ENCODE results near the gene CCNG1. TPM values are rescaled to one million over a fixed set of nuclear protein-coding genes. Genes with fewer than 3 reads are reported as not detected.
A peak's percentile ranks its signal among the peaks of the same experiment; 100 is the strongest.
"Not testable (repeated sequence)": the region's sequence is repeated elsewhere in the genome, so short reads cannot be mapped to it uniquely, and the experiment has no call there.

The CCNG1 gene
- total and polyA plus RNA-seq, 11 donors = 45.5 to 109 (median 77.0) TPM

- no peak overlapping the region for H3K4me3 ChIP-seq
- H3K27me3 ChIP-seq = no peaks in the 10 kb centered on the region
- DNase-seq (no peak), ATAC-seq (no peak)
- no peaks in the 10 kb centered on the region for H3K9me3 ChIP-seq
- TF ChIP-seq, protein P1, sequence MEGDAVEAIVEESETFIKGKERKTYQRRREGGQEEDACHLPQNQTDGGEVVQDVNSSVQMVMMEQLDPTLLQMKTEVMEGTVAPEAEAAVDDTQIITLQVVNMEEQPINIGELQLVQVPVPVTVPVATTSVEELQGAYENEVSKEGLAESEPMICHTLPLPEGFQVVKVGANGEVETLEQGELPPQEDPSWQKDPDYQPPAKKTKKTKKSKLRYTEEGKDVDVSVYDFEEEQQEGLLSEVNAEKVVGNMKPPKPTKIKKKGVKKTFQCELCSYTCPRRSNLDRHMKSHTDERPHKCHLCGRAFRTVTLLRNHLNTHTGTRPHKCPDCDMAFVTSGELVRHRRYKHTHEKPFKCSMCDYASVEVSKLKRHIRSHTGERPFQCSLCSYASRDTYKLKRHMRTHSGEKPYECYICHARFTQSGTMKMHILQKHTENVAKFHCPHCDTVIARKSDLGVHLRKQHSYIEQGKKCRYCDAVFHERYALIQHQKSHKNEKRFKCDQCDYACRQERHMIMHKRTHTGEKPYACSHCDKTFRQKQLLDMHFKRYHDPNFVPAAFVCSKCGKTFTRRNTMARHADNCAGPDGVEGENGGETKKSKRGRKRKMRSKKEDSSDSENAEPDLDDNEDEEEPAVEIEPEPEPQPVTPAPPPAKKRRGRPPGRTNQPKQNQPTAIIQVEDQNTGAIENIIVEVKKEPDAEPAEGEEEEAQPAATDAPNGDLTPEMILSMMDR (IDR thresholded peaks at IDR 0.05) = no peak
- no peak for TF ChIP-seq POLR2A (IDR thresholded peaks at IDR 0.05)
- 92 to 100% (median 95%) methylated on average over 1 of the region's 1 CpG for WGBS, 4 donors
- no peaks in the 10 kb centered on the region for H3K36me3 ChIP-seq
- intact Hi-C loops (cut with DNase I) = no loop called here
- H3K4me1 ChIP-seq = peaks cover 0 to 6% (median 0%) of the 10 kb centered on the region in 12 donors
- no peak overlapping the region for H3K27ac ChIP-seq
Measured at GRCh38 chr5:163424836-163425235, 12.6 kb upstream of the CCNG1 start.

DNA sequence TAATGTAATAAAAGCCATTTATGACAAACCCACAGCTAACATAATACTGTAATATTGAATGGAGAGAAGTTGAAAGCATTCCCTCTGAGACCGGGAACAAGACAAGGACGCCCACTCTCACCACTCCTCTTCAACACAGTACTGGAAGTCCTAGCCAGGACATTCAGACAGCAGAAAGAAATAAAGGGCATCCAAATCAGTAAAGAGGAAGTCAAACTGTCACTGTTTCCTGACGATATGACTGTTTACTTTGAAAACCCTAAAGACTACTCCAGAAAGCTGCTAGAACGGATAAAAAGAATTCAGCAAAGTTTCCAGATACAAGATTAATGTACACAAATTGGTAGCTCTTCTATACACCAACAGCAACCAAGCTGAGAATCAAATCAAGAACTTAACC, 11.3 kb upstream of the CCNG1 start:
- ATAC-seq; H3K4me1 ChIP-seq; H3K36me3 ChIP-seq; H3K4me3 ChIP-seq; H3K27me3 ChIP-seq; H3K27ac ChIP-seq; intact Hi-C loops (cut with DNase I); DNase-seq; H3K9me3 ChIP-seq: not testable (repeated sequence)
- 32 to 47% (median 39%) methylated on average over 4 of the region's 4 CpGs for WGBS, 4 donors

DNA sequence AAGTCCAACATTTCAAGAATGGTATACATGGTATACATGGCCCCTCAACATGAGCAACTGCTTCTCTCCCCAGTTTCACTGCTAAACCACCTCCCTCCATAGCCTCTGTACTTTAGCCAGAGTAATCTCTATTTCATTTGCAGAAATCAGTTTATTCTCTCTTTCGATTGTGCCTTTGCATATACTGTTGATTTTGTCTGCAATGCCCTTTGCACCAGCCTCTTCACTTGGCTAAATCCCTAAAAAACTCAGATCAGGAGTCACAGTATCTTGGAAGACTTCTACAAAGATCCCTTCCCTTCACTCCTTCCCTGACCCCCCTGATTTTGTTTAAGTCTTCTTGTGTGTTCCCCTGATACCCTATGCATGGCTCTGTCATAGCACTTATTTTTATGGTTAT, 4.9 kb upstream of the CCNG1 start:
- Histone ChIP-seq H3K27me3 (no peaks in the 10 kb centered on the region), H3K27ac (no peak overlapping the region), H3K36me3 (no peaks in the 10 kb centered on the region), H3K4me1 (peaks cover 0 to 18% (median under 1%) of the 10 kb centered on the region in 12 donors), H3K4me3 (no peak overlapping the region), H3K9me3 (no peaks in the 10 kb centered on the region)
- DNase-seq (no peak), ATAC-seq (no peak)
- 85 to 88% (median 87%) methylated on average over 1 of the region's 1 CpG for WGBS, 4 donors
- intact Hi-C loops (cut with DNase I) = no loop called here
- TF ChIP-seq, protein P1 (IDR thresholded peaks at IDR 0.05) = no peak
- no peak for TF ChIP-seq POLR2A (IDR thresholded peaks at IDR 0.05)

DNA sequence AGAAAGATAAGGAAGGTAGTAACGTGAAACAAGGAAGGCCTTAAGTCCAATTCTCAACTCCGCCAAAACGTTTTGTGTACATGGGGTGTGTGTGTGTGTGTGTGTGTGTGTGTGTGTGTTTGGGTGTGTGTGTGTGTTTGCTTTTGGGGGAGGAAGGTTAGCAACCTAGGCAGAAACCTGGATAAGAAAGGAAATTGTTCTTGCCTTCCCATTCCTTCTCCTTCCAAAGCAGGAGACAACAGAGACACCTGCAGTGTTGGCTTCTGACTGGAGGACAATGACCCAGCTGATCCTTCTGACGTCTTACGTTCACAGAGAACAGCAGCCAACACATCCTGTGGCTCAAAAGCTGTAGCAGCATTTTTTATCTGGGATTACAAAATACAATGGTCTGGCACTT, 4.1 kb upstream of the CCNG1 start:
- H3K36me3 ChIP-seq = no peaks in the 10 kb centered on the region
- ATAC-seq = no peak
- intact Hi-C loops (cut with DNase I) = no loop called here
- TF ChIP-seq, protein P1 (IDR thresholded peaks at IDR 0.05) = no peak
- no peak for TF ChIP-seq POLR2A (IDR thresholded peaks at IDR 0.05)
- peaks cover 0 to 20% (median 4%) of the 10 kb centered on the region in 12 donors for H3K4me1 ChIP-seq
- no peak for DNase-seq
- H3K9me3 ChIP-seq = no peaks in the 10 kb centered on the region
- 36 to 48% (median 40%) methylated on average over 5 of the region's 5 CpGs for WGBS, 4 donors
- H3K27ac ChIP-seq = no peak overlapping the region
- H3K27me3 ChIP-seq = no peaks in the 10 kb centered on the region
- no peak overlapping the region for H3K4me3 ChIP-seq

DNA sequence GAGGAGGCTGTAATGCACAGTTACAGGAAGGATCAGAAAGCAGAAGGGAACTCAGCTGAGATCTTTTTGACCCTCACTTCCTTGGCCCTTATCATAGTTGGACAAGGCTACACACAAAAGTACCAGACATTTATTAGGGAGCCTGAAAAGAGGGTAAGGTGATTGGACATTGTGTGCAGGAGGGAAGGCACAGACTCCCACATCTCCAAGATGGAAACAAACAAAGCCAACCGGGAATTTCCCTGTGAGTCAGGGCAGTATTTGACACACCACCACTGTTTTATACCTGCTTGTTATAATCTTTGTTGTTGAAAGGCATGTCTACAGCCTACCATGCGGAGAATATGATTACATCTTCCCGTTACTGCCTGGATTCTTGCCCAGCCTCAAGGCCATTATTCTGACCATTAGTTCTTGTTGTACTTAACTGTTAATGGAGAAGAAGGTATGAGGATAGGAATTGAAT, 3.0 kb upstream of the CCNG1 start:
- no peaks in the 10 kb centered on the region for H3K36me3 ChIP-seq
- DNase-seq (peak in 1 of 5 donors; percentile 38), ATAC-seq (peak in 1 of 4 donors; percentile 4)
- H3K27ac ChIP-seq = peak overlapping the region in 2 of 12 donors; percentile 29 to 34
- TF ChIP-seq, protein P1 (IDR thresholded peaks at IDR 0.05) = no peak
- no peak for TF ChIP-seq POLR2A (IDR thresholded peaks at IDR 0.05)
- no peaks in the 10 kb centered on the region for H3K27me3 ChIP-seq
- intact Hi-C loops (cut with DNase I) = no loop called here
- no peak overlapping the region for H3K4me3 ChIP-seq
- H3K9me3 ChIP-seq = no peaks in the 10 kb centered on the region
- WGBS, 4 donors = 9 to 28% (median 12%) methylated on average over 3 of the region's 3 CpGs
- H3K4me1 ChIP-seq = peaks cover 0 to 31% (median 15%) of the 10 kb centered on the region in 12 donors
